Astrocyte of the cerebellum (primary cell): Measurements from ENCODE around the gene GABRA4.

Experiments
- DNase-seq: peaks from one replicate; pipeline ENCODE4 v3.0.0-alpha.2; 2011; ENCODE audit warnings: low read depth
- H3K4me3 ChIP-seq: 2 replicates; pipeline ENCODE4 v1.5.1; 2011; ENCODE audit warnings: mild to moderate bottlenecking, low read depth, low read length, moderate library complexity
- in situ Hi-C: cut with HindIII; loops from 2 replicates; pipeline ENCODE4 v1.10.0; 2017; ENCODE audit warnings: low sequenced_read_pairs
- TF ChIP-seq, protein P1 (sequence below): IDR thresholded peaks from 2 replicates; pipeline ENCODE4 v1.5.1; 2012; ENCODE audit warnings: low read length, low read depth, moderate library complexity, mild to moderate bottlenecking; ENCODE audit errors: missing control alignments

GABRA4 gene

DNA sequence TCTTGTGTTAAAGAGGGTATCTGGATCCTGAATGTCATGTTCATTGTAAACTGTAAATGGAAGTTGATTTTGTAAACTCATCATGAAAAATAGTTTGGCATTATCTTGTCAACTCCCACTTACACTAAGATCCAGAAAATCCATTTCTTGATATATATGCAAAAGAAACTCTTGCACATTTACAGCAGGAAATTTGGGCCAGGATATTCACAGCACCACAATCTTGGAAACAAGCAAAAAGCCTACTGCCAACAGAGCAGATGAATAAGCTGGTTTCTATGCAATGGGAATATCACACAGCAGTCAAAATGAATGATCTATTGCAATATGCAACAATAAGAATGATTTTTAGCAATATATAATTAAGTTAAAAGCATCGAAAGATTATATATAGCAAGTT lies 8.6 kb downstream of the GABRA4 start:
- no peak for DNase-seq
- TF ChIP-seq, protein P1, sequence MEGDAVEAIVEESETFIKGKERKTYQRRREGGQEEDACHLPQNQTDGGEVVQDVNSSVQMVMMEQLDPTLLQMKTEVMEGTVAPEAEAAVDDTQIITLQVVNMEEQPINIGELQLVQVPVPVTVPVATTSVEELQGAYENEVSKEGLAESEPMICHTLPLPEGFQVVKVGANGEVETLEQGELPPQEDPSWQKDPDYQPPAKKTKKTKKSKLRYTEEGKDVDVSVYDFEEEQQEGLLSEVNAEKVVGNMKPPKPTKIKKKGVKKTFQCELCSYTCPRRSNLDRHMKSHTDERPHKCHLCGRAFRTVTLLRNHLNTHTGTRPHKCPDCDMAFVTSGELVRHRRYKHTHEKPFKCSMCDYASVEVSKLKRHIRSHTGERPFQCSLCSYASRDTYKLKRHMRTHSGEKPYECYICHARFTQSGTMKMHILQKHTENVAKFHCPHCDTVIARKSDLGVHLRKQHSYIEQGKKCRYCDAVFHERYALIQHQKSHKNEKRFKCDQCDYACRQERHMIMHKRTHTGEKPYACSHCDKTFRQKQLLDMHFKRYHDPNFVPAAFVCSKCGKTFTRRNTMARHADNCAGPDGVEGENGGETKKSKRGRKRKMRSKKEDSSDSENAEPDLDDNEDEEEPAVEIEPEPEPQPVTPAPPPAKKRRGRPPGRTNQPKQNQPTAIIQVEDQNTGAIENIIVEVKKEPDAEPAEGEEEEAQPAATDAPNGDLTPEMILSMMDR = no peak
- H3K4me3 ChIP-seq = no peak overlapping the region
- in situ Hi-C loops = no loop called here

DNA sequence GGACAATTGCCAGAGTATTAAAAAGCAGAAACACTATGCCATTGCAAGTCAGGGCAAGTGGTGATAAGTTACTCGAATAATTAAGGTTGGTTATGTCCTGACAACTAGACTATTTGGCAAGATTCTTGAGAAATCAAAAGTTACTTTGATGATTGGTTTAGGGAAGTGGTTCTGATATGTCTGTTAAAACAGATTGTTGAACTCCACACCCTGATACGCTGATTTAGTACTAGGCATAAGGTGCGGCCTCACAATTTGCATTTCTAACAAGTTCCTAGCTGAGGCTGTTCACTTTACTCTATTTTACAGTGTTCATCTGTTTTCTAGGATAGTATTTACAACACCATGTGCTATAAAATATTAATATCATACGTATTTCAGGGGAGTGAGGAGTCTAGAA lies 12.5 kb downstream of the GABRA4 start:
- no peak for DNase-seq
- TF ChIP-seq, protein P1 = no peak
- no peak overlapping the region for H3K4me3 ChIP-seq
- in situ Hi-C loops = no loop called here

DNA sequence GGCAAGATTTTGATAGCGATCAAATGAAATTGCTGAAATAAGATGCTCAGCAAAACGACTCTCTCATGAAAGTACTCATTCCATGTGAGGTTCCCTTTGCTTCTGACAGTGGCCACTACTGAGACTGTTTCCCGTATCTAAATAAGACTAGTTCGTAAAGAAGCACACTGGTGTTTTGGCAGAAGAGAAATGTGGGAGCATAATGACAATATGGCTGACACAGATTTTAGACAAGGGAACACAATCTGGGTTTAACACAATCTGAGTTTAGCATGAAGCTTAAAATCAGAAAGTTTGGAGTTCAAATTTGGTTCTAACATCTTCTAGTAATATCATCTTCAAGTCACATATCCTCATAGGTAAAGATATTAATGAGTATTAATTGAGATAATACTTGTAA lies 13.7 kb downstream of the GABRA4 start:
- no peak for DNase-seq
- H3K4me3 ChIP-seq = no peak overlapping the region
- in situ Hi-C loops = no loop called here
- TF ChIP-seq, protein P1 = no peak

DNA sequence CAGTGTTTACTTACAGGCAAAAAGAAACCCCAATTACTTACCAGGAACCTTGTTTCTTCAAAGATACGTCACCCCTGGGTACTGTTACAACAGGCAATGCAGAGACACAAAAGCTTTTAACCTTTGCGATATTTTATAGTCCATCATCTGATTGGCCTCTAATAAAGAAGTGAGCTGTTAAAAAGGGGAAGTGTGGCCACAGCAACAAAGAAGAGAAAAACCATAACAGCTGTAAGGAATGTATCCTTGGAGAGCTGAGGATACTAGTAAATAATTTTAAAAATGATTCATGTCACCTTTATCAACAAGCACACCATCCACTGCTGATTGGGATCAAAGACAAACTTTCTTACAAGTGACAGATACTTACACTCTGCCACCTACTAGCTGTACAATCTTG lies 14.1 kb downstream of the GABRA4 start:
- no peak overlapping the region for H3K4me3 ChIP-seq
- in situ Hi-C loops = no loop called here
- TF ChIP-seq, protein P1 = no peak
- no peak for DNase-seq

DNA sequence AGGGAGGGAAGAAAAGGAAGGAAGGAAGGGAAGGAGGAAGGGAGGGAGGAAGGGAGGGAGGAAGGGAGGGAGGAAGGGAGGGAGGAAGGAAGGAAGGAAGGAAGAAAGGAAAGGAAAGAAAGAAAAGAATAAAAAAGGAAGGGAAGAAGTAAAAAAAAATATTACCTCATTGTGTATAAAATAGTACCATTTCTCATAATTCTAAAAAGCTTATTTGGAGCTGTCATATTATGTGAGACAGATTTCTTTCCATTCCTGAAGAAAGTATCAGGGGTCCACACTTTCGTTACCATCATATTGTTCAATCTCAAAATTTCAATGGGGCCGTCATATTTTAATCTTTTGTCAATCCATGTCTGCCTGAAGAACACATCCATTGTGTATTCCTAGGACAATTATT lies 16.1 kb downstream of the GABRA4 start:
- in situ Hi-C loops = no loop called here
- H3K4me3 ChIP-seq = no peak overlapping the region
- TF ChIP-seq, protein P1 = no peak
- DNase-seq = no peak

DNA sequence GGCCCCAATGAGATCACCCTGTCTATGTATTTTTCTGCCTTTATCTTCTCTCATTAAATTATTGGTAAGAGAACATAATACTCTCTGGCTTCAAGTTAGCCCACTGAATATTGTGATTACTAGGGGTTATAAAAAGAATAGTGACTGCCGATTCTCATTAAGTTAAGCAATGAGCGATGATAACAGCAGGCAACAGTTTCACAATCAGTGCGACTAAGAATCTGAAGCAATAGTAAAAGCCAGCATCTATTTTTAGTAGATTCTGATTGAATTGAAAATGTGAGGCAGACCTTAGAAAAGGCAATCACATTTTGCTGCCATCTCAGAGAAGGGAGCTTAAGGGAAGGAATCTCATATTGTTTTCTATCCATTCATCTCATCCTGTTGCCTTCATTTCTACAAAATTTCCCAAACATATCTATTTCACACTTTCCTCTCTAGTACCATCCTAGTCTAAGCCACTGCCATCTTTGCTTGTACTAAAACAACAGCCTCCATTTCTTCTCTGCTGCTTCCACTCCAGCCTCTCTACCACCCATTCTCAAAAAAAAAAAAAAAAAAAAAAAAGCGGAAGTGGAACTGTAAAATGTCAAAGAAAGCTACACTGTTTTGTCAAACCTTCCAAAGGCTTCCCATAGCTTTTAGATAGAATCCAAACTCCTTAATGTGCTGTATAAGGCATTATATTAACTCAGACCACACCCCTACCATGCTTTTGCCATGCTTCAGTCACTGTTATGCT lies 17.4 kb downstream of the GABRA4 start:
- in situ Hi-C loops = no loop called here
- TF ChIP-seq, protein P1 = no peak
- no peak for DNase-seq
- H3K4me3 ChIP-seq = no peak overlapping the region
